Dendritic cell treated with granulocyte-macrophage colony-stimulating factor and Interleukin-4, amounts not matched to agents 40 ng/mL and 50 ng/mL, for 4 days (primary cell): ENCODE results near the gene OR13C2.
"Not testable (repeated sequence)": the region's sequence is repeated elsewhere in the genome, so short reads cannot be mapped to it uniquely, and the experiment has no call there.

ENCODE experiments used
- H3K27ac Mint-ChIP-seq: one replicate; pipeline ENCODE4 v1.8.0; 2022; ENCODE audit warnings: mild to moderate bottlenecking, mixed read lengths
- H3K27me3 Mint-ChIP-seq: one replicate; pipeline ENCODE4 v1.8.0; 2022; ENCODE audit warnings: mild to moderate bottlenecking, mixed read lengths
- H3K36me3 Mint-ChIP-seq: one replicate; pipeline ENCODE4 v1.8.0; 2022; ENCODE audit warnings: low read depth, mixed read lengths
- H3K4me1 Mint-ChIP-seq: one replicate; pipeline ENCODE4 v1.8.0; 2022; ENCODE audit warnings: low read depth, mixed read lengths
- H3K4me3 Mint-ChIP-seq: one replicate; pipeline ENCODE4 v1.8.0; 2022; ENCODE audit warnings: mild to moderate bottlenecking, moderate library complexity, mixed read lengths
- H3K9me3 Mint-ChIP-seq: one replicate; pipeline ENCODE4 v1.8.0; 2022; ENCODE audit warnings: mixed read lengths
- intact Hi-C: fragments of 100-400 bp; cut with micrococcal nuclease; formaldehyde crosslinking; loops from one replicate; pipeline ENCODE4 v1.15.0; 2022

OR13C2 gene, protein sequence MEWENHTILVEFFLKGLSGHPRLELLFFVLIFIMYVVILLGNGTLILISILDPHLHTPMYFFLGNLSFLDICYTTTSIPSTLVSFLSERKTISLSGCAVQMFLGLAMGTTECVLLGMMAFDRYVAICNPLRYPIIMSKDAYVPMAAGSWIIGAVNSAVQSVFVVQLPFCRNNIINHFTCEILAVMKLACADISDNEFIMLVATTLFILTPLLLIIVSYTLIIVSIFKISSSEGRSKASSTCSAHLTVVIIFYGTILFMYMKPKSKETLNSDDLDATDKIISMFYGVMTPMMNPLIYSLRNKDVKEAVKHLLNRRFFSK

DNA sequence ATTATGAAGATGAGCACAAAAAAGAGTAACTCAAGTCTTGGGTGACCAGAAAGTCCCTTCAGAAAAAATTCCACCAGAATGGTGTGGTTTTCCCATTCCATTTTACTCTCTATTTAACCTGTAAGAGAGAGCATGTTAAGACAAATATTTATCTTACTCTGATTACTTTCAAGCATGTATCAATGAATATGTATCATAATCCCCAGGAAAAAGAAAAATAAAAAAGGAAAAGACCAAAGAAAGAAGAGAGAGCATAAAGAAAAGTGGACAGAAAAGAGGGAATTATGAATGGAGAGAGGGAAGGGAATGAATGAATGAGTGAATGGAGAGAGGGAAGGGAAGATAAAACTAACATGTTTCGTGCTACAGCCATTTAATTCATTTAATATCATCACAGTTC is at the start of gene OR13C2:
Gene OR13C2, minus strand, starts transcription at position 101 of the 400 bp plus-strand sequence. Its CDS starts 0 bp downstream, at position 101.
- H3K4me1 Mint-ChIP-seq, intact Hi-C loops, H3K9me3 Mint-ChIP-seq, H3K27ac Mint-ChIP-seq, H3K36me3 Mint-ChIP-seq, H3K4me3 Mint-ChIP-seq, H3K27me3 Mint-ChIP-seq: not testable (repeated sequence)

DNA sequence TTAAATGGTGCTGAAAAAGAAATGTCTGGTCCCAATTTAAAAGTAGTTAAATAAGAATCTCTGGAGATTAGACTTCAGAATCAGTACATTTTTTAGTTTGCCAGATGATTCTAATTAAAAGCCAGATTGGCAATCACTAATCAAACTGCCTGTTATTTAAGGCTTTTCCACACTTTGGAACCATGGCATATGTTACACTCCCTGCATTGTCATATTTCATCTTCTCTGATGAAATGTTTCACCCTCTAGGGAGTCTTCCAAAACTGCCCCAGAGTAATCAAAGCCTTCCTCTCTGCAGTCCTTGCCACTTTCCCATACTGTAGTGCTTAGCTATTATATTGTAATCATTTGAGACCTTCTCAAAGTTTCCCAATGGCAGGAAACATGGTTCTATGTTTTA is 30.0 kb upstream of the OR13C2 start:
- Mint-ChIP-seq H3K4me1 (no peaks in the 10 kb centered on the region), H3K4me3 (no peak overlapping the region), H3K27ac (no peak overlapping the region), H3K36me3 (no peaks in the 10 kb centered on the region), H3K27me3 (no peaks in the 10 kb centered on the region), H3K9me3 (peaks cover 47% of the 10 kb centered on the region)
- intact Hi-C loops, result no loop called here

DNA sequence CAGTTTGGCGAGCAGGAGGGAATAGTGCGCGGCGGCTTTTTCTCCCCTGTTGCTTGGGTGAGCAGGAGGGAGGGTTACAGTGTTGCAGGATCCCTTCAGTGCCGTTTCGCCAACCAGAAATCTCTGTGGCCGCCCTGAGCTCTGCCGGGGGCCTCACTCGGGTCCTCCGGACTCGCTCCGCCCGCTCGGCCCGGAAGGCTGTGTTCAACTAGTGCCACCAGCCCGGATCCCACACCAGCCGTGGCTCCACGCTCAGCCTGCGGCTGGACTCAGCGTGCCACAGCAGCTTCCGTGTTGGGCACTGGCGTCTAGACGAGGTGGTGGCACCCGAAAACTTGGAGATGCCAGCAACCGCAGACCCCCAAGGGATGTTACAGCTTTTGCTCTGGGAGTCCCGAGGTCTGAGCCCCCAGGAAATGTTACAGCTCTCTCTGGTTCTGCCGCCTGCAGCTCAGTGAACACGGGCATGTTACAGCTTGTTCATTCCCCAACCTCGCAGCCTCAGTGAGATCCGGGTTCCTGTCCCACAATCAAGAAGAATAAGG is 28.6 kb upstream of the OR13C2 start:
- no peaks in the 10 kb centered on the region for H3K4me1 Mint-ChIP-seq
- H3K36me3 Mint-ChIP-seq, result no peaks in the 10 kb centered on the region
- peaks cover 34% of the 10 kb centered on the region for H3K9me3 Mint-ChIP-seq
- H3K4me3 Mint-ChIP-seq, result no peak overlapping the region
- no peak overlapping the region for H3K27ac Mint-ChIP-seq
- H3K27me3 Mint-ChIP-seq, result no peaks in the 10 kb centered on the region
- intact Hi-C loops, result no loop called here

DNA sequence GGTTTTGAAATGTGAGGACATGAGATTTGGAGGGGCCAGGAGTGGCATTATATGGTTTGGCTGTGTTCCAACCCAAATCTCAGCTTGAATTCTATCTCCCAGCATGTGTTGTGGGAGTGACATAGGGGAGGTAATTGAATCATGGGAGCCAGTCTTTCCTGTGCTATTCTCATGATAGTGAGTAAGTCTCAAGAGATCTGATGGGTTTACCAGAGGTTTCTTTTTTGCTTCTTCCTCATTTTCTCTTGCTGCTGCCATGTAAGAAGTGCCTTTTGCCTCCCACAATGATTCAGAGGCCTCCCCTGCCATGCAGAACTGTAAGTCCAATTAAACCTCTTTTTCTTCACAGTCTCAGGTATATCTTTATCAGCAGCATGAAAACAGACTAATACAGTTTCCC is 20.5 kb upstream of the OR13C2 start:
- H3K9me3 Mint-ChIP-seq, H3K27me3 Mint-ChIP-seq, H3K27ac Mint-ChIP-seq, H3K4me1 Mint-ChIP-seq, intact Hi-C loops, H3K4me3 Mint-ChIP-seq, H3K36me3 Mint-ChIP-seq: not testable (repeated sequence)

DNA sequence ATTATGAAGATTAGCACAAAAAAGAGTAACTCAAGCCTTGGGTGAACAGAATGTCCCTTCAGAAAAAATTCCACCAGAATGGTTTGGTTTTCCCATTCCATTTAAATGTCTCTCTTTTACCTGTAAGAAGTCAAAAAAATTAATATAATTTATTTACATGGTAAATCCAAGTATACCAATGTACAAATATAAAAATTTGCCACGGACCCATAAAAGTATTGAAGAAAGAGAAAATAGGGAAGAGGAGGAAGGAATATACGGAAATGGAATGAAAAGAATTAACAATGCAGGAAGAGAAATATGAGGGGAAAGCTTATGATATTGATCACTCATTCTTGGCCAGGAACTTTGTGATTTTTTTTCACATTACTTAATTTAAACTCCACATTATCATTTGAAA is 12.7 kb upstream of the OR13C2 start, which contains the start of gene OR13C9:
Gene OR13C9, minus strand, starts transcription at position 101 of the 400 bp plus-strand sequence. Its CDS starts 0 bp downstream, at position 101.
- no peak within 1 kb of the TSS for H3K4me3 Mint-ChIP-seq
- no peaks in the 10 kb centered on the region for H3K36me3 Mint-ChIP-seq
- H3K27ac Mint-ChIP-seq, result no peak within 1 kb of the TSS
- no peaks in the 10 kb centered on the region for H3K9me3 Mint-ChIP-seq
- no peaks in the 10 kb centered on the region for H3K27me3 Mint-ChIP-seq
- no peaks in the 10 kb centered on the region for H3K4me1 Mint-ChIP-seq
- intact Hi-C loops, result no loop called here

DNA sequence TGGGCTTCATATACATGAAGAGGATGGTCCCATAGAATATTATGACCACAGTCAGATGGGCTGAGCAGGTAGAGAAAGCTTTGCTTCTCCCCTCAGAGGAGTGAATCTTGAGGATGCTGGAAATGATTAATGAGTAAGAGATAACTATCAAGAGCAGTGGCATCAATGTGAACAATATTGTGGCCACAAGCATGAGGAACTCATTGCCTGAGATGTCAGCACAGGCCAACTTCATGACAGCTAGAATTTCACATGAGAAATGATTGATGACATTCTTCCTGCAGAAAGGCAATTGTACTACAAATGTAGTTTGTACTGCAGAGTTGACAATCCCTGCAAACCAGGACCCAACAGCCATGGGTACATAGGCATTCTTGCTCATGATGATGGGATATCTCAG is 12.0 kb upstream of the OR13C2 start:
- Mint-ChIP-seq H3K4me3 (no peak overlapping the region), H3K4me1 (no peaks in the 10 kb centered on the region), H3K27me3 (no peaks in the 10 kb centered on the region), H3K27ac (no peak overlapping the region), H3K36me3 (no peaks in the 10 kb centered on the region), H3K9me3 (no peaks in the 10 kb centered on the region)
- intact Hi-C loops, result no loop called here

DNA sequence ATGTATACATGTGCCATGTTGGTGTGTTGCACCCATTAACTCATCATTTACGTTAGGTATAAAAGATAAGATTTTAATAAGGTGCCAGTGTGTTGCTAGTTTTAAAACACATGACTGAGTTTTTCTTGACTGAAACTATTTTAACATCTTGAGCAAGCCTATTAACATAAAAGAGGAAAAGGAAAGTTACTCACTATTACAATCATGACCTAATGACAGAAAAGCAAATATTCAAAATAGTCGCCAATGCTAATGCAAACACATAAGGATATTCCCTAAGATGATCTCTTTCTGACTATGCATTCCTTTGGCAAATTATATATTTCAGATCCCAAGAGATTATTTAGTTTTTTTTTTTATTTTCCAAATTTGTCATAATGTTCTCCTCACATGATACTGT is 5.8 kb upstream of the OR13C2 start:
- no peaks in the 10 kb centered on the region for H3K27me3 Mint-ChIP-seq
- no peaks in the 10 kb centered on the region for H3K9me3 Mint-ChIP-seq
- no peaks in the 10 kb centered on the region for H3K4me1 Mint-ChIP-seq
- intact Hi-C loops, result no loop called here
- H3K4me3 Mint-ChIP-seq, result no peak overlapping the region
- no peaks in the 10 kb centered on the region for H3K36me3 Mint-ChIP-seq
- no peak overlapping the region for H3K27ac Mint-ChIP-seq

DNA sequence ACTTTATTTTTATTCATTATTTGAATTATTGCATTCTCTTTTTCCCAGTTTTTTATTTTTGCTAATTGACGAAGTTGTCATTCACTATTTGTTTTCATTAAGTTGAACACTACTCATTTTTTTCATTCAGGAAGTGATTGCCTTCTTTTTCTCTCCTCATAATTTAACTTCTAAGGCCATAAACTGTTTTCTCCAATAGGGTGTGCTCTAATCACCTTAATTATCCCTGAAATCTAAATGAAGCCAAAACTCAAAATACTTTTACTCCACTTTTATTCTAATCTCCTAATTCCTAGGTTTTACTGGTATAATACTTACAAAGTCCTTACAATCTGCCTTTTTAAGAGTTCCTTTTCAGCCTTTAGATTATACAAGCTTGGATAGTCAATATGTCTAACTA is 2.9 kb upstream of the OR13C2 start:
- intact Hi-C loops, result no loop called here
- Mint-ChIP-seq H3K4me1 (no peaks in the 10 kb centered on the region), H3K27ac (no peak overlapping the region), H3K4me3 (no peak overlapping the region), H3K27me3 (no peaks in the 10 kb centered on the region), H3K36me3 (no peaks in the 10 kb centered on the region), H3K9me3 (no peaks in the 10 kb centered on the region)

DNA sequence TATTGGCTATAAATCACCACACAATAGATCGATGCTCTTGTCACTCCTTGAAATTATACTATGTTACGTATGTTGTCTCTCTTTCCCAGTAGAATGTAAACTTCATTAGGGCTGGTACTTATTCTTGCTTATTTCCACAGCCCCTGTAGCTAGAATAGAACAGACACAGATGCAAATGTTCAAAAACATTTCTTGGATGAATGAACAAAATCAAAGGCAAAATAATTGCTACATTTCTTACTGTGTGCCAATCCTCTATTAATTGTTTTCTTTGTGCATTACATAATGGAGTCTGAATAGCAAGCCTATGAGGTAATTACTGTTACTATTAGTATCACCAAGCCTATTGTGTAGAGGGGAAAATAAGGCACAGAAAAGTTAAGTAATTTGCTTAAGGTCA is 725 bp upstream of the OR13C2 start:
- no peak overlapping the region for H3K27ac Mint-ChIP-seq
- intact Hi-C loops, result no loop called here
- H3K9me3 Mint-ChIP-seq, result no peaks in the 10 kb centered on the region
- H3K27me3 Mint-ChIP-seq, result no peaks in the 10 kb centered on the region
- no peaks in the 10 kb centered on the region for H3K4me1 Mint-ChIP-seq
- H3K4me3 Mint-ChIP-seq, result no peak overlapping the region
- H3K36me3 Mint-ChIP-seq, result no peaks in the 10 kb centered on the region

DNA sequence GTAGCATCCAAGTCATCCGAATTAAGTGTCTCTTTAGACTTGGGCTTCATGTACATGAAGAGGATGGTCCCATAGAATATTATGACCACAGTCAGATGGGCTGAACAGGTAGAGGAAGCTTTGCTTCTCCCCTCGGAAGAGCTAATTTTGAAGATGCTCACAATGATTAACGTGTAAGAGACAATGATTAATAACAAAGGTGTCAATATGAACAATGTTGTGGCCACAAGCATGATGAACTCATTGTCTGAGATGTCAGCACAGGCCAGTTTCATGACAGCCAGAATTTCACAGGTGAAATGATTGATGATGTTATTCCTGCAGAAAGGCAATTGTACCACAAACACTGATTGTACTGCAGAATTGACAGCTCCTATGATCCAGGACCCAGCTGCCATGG is 626 bp downstream of the OR13C2 start:
- H3K4me1 Mint-ChIP-seq, result no peaks in the 10 kb centered on the region
- intact Hi-C loops, result no loop called here
- no peak overlapping the region for H3K4me3 Mint-ChIP-seq
- H3K9me3 Mint-ChIP-seq, result no peaks in the 10 kb centered on the region
- no peaks in the 10 kb centered on the region for H3K36me3 Mint-ChIP-seq
- no peaks in the 10 kb centered on the region for H3K27me3 Mint-ChIP-seq
- no peak overlapping the region for H3K27ac Mint-ChIP-seq

DNA sequence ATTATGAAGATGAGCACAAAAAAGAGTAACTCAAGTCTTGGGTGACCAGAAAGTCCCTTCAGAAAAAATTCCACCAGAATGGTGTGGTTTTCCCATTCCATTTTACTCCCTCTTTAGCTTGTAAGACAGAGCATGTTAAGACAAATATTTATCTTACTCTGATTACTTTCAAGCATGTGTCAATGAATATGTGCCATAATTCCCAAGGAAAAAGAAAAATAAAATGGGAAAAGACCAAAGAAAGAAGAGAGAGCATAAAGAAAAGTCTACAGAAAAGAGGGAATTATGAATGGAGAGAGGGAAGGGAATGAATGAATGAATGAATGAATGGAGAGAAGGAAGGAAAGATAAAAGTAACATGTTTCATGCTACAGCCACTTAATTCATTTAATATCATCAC is 6.1 kb downstream of the OR13C2 start, which contains the start of gene OR13C5:
Gene OR13C5, minus strand, starts transcription at position 101 of the 400 bp plus-strand sequence. Its CDS starts 0 bp downstream, at position 101.
- H3K9me3 Mint-ChIP-seq, H3K27ac Mint-ChIP-seq, H3K36me3 Mint-ChIP-seq, H3K4me3 Mint-ChIP-seq, H3K4me1 Mint-ChIP-seq, intact Hi-C loops, H3K27me3 Mint-ChIP-seq: not testable (repeated sequence)

DNA sequence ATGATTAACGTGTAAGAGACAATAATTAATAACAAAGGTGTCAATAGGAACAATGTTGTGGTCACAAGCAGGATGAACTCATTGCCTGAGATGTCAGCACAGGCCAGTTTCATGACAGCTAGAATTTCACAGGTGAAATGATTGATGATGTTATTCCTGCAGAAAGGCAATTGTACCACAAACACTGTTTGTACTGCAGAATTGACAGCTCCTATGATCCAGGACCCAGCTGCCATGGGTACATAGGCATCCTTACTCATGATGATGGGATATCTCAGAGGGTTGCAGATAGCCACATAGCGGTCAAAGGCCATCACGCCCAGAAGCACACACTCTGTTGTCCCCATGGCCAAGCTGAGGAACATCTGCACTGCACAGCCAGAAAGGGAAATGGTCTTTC is 6.7 kb downstream of the OR13C2 start:
- H3K9me3 Mint-ChIP-seq, intact Hi-C loops, H3K4me3 Mint-ChIP-seq, H3K36me3 Mint-ChIP-seq, H3K27ac Mint-ChIP-seq, H3K4me1 Mint-ChIP-seq, H3K27me3 Mint-ChIP-seq: not testable (repeated sequence)

DNA sequence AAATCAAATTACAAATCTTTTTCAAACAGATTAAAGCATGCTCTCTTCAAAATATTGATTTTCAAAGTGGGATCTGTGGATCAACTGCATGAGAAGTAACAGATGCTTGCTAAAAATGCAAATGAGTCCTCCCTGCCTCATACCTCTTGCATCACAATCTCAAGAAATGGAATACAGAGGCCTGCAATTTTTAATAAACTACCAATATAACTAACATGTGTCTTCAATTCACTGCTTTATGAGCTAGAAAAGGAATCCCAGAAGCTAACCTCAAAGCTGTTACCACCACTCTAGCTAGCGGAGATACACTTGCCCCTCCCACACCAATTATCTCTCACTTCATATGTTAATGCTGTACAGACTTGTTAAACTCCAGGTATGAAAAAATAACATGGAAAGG is 15.8 kb downstream of the OR13C2 start:
- H3K27me3 Mint-ChIP-seq, result no peaks in the 10 kb centered on the region
- no peaks in the 10 kb centered on the region for H3K9me3 Mint-ChIP-seq
- H3K4me3 Mint-ChIP-seq, result no peak overlapping the region
- no peaks in the 10 kb centered on the region for H3K36me3 Mint-ChIP-seq
- H3K4me1 Mint-ChIP-seq, result no peaks in the 10 kb centered on the region
- intact Hi-C loops, result no loop called here
- no peak overlapping the region for H3K27ac Mint-ChIP-seq

DNA sequence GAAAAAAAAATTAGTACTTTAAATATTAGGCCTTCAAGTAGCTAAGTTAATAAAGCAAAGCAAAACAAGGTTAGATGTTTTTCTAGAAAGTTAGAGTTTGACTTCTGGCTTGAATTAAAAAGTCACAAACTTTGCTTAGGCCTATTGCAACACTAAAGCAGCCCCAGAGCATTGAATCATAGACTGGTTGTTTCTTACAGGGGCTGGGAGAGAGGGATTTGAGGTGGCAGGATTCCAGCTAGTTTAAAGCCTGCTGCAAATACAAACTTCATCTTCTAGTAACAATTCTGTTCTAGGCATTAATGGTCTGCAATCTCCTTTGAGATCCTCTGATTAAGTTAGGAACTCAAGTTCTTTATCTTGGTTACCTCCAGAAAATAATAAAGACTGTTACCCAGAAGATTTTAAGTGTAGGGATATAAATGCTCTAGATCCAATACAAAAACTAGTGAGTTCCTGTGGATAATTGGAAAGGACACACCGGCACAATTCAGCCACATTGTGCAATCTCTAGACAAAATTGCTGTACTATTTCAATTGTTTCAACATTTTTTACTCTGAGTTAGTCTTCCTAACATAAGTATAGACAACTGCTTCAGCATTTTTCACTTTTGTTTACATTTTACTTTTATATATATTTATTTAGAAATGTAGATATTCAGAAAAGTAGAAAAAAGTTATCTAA is 18.8 kb downstream of the OR13C2 start:
- H3K36me3 Mint-ChIP-seq, result no peaks in the 10 kb centered on the region
- H3K9me3 Mint-ChIP-seq, result no peaks in the 10 kb centered on the region
- H3K27ac Mint-ChIP-seq, result no peak overlapping the region
- no peak overlapping the region for H3K4me3 Mint-ChIP-seq
- intact Hi-C loops, result no loop called here
- H3K27me3 Mint-ChIP-seq, result no peaks in the 10 kb centered on the region
- H3K4me1 Mint-ChIP-seq, result no peaks in the 10 kb centered on the region
